ENCODE results near the gene TEX19. TPM values are rescaled to one million over a fixed set of nuclear protein-coding genes. Genes with fewer than 3 reads are reported as not detected.

Gene TEX19
- total and polyA plus RNA-seq, 2 of the 8 experiments (the other 6 are each of a cell fraction or from before 2014, with no cell fraction given), result 0.54 to 0.80 TPM

DNA sequence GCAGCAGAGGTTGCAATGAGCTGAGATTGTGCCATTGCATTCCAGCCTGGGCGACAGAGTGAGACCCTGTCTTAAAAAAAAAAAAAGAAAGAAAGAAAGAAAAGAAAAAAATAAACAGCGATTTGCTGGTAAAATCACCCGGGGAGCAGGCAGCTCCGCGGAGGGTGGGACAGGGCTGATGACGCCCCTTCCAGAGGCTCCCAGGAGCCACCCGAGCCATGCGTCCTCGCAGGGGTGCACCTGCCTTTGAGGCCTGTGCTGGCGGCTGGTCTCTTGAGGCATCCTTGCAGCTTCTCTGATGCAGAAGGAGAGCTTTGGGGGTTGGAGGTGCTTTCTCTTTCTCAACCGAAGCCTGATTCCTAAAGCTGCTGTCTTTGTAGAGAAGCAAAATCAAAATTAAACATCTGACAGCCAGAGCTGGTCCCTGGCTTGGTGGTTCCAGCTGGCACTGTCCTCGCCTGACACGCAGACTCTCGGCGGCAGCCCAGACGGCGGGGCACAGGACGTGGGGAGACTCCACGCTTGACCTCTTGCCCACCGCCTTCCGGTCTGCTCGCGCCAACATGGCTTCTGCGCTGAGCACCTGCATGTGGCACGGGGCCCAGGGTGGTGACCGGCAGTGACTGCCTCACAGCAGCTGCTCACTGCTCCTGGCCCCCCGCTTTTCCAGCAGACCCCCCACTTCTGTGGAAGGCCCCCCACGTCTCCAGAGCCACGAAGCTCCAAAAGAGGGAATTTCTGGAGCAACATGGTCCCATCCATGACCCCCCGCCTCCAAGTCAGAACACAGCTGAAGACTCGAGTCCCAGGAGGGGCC, 19.1 kb downstream of the TEX19 start:
- POLR2A ChIA-PET (ENCODE audit: partially characterized antibody), result interaction anchor here (0.6 to 1.1 kb wide), 3 partner anchors 23 to 235 kb away, joined by 3 to 6 read pairs (median 3); partner anchors contain the start of gene SECTM1
- TF ChIP-seq CEBPB (IDR thresholded peaks at IDR 0.05; ENCODE audit: low read depth, low read length) (no peak), YY1 (IDR thresholded peaks at IDR 0.05; ENCODE audit: low read depth, low read length) (no peak), SIRT6 (IDR thresholded peaks at IDR 0.05; ENCODE audit: low read length) (no peak), SUZ12 (IDR thresholded peaks at IDR 0.05; ENCODE audit: low read length) (no peak), JUN (IDR thresholded peaks at IDR 0.05; ENCODE audit: low read depth, low read length) (no peak), KDM4A (IDR thresholded peaks at IDR 0.05; ENCODE audit: low read depth, low read length, severe bottlenecking) (no peak), EGR1 (IDR thresholded peaks at IDR 0.05; ENCODE audit: borderline replicate concordance, low read depth, low read length) (no peak), SIN3A (conservative IDR thresholded peaks at IDR 0.05 in 1 of 2, IDR thresholded peaks at IDR 0.05 in 1 of 2; ENCODE audit: low read depth in 1 of 2, low read length in 2 of 2) (no peak), SIX5 (IDR thresholded peaks at IDR 0.05; ENCODE audit: low read depth, low read length) (no peak), HDAC2 (IDR thresholded peaks at IDR 0.05; ENCODE audit: borderline replicate concordance in 1 of 2, low read depth in 2 of 2, low read length in 2 of 2) (no peak), HDAC6 (IDR thresholded peaks at IDR 0.05; ENCODE audit: low read depth, low read length) (no peak)

More for the DNA sequence above, 19.1 kb downstream of the TEX19 start:
- no peak overlapping the region for H3K27ac ChIP-seq (ENCODE audit: low read depth, low read length)
- no peaks in the 10 kb centered on the region for H3K79me1 ChIP-seq (ENCODE audit: low read depth, low read length)
- no peaks in the 10 kb centered on the region; a peak in 1 of 7 replicates for H3K4me1 ChIP-seq (replicated peaks in 1 of 4; ENCODE audit: control insufficient read depth in 3 of 4, insufficient read depth in 4 of 4, low read length in 3 of 4)
- no peak overlapping the region for H3K4ac ChIP-seq (replicated peaks; ENCODE audit: insufficient read length, low read depth, low read length)
- H2AK5ac ChIP-seq (ENCODE audit: low read depth, low read length), result no peak overlapping the region
- no peak for FAIRE-seq
- no peak overlapping the region for H3K23ac ChIP-seq (ENCODE audit: insufficient read length)
- H3K23me2 ChIP-seq (ENCODE audit: low read depth, low read length), result no peaks in the 10 kb centered on the region
- H4K8ac ChIP-seq (ENCODE audit: extremely low read depth, insufficient read depth, low read length), result no peak overlapping the region
- H3K4me2 ChIP-seq (ENCODE audit: insufficient read depth in 1 of 2, low read depth in 2 of 2, low read length in 2 of 2), result no peak overlapping the region
- H2AFZ ChIP-seq (ENCODE audit: low read length), result no peak overlapping the region
- no peak overlapping the region for H4K5ac ChIP-seq (ENCODE audit: insufficient read length, low read depth, low read length)
- CTCF ChIA-PET (ENCODE audit: partially characterized antibody), result interaction anchor here (0.6 to 1.3 kb wide), 4 partner anchors 11 to 556 kb away, joined by 3 read pairs; no protein-coding TSS in a partner anchor
- no peak overlapping the region for H2BK20ac ChIP-seq (ENCODE audit: low read length)
- H3K9ac ChIP-seq (replicated peaks in 1 of 4; ENCODE audit: extremely low read depth in 1 of 4, low read depth in 3 of 4, low read length in 3 of 4), result no peak overlapping the region
- no peak overlapping the region for H3K14ac ChIP-seq (ENCODE audit: insufficient read length)
- H3K79me2 ChIP-seq (ENCODE audit: control insufficient read depth in 1 of 2, insufficient read depth in 2 of 2, low read length in 2 of 2), result no peaks in the 10 kb centered on the region
- DNase-seq (ENCODE audit: low read depth in 1 of 2, low spot score in 2 of 2), result no peak
- H2BK120ac ChIP-seq (replicated peaks; ENCODE audit: low read depth, low read length), result no peak overlapping the region
- H3K18ac ChIP-seq (ENCODE audit: extremely low read depth, low read length), result no peak overlapping the region
- H4K20me1 ChIP-seq (replicated peaks in 1 of 2; ENCODE audit: control insufficient read depth in 1 of 2, insufficient read depth in 2 of 2, low read length in 2 of 2), result peaks cover 0 to 5% of the 10 kb centered on the region in 2 experiments
- H2BK5ac ChIP-seq (ENCODE audit: low read depth, low read length), result no peak overlapping the region
- no peak overlapping the region for H4K91ac ChIP-seq (replicated peaks; ENCODE audit: insufficient read length, low read length)
- no peak overlapping the region for H3K4me3 ChIP-seq (ENCODE audit: extremely low read depth in 1 of 4, insufficient read depth in 2 of 4, low read depth in 3 of 4, low read length in 4 of 4)
- peaks cover 9 to 29% (median 20%) of the 10 kb centered on the region in 4 experiments; a peak in 6 of 7 replicates for H3K27me3 ChIP-seq (replicated peaks in 1 of 4; ENCODE audit: control insufficient read depth in 3 of 4, extremely low read depth in 1 of 4, insufficient read depth in 3 of 4, low read length in 3 of 4)
- no peaks in the 10 kb centered on the region for H3K9me3 ChIP-seq (ENCODE audit: insufficient read depth in 2 of 2, low read depth in 1 of 2, low read length in 1 of 2)
- 89% methylated on average over 25 of the region's 31 CpGs; no CpG with 5 or more reads in 1 of the 2 experiments for WGBS, 2 experiments (ENCODE audit: extremely low coverage in 1 of 2, insufficient coverage in 1 of 2, insufficient read length in 1 of 2, insufficient replicate concordance in 2 of 2, low coverage in 1 of 2, low lambda C conversion rate in 2 of 2, missing lambda C conversion rate in 1 of 2)
- no peak overlapping the region for H2BK12ac ChIP-seq (ENCODE audit: low read depth, low read length)
- H3K36me3 ChIP-seq (ENCODE audit: control insufficient read depth in 2 of 4, insufficient read depth in 4 of 4, low read length in 3 of 4), result no peaks in the 10 kb centered on the region
- no peak overlapping the region for H3K56ac ChIP-seq (replicated peaks; ENCODE audit: insufficient read length, low read depth, low read length)
- H2BK15ac ChIP-seq (ENCODE audit: low read length), result no peak overlapping the region
